NCI-H2081 (cell line): Measurements from ENCODE around the gene ZNF407.
"Not testable (repeated sequence)": the region's sequence is repeated elsewhere in the genome, so short reads cannot be mapped to it uniquely, and the experiment has no call there.

Source experiments
- DNase-seq, 2 experiments: peaks; one replicate each; lab custom pipeline; 2025; lab: John Stamatoyannopoulos, UW

The ZNF407 gene

GRCh38 chr18:74933930-74934329 is 336.3 kb downstream of the ZNF407 start:
- no peak for DNase-seq

- DNase-seq, result no peak
Observed at GRCh38 chr18:74935434-74935833, 337.8 kb downstream of the ZNF407 start.

- no peak for DNase-seq
Observed at GRCh38 chr18:74936343-74936742, 338.7 kb downstream of the ZNF407 start.

- DNase-seq, result no peak
Observed at GRCh38 chr18:74937291-74937690, 339.6 kb downstream of the ZNF407 start.

GRCh38 chr18:74940856-74941255 is 343.2 kb downstream of the ZNF407 start:
- no peak for DNase-seq

- no peak for DNase-seq
Observed at GRCh38 chr18:74942319-74942910, 344.7 kb downstream of the ZNF407 start.

- DNase-seq, result no peak
Observed at GRCh38 chr18:74944676-74945075, 347.0 kb downstream of the ZNF407 start.

- DNase-seq, result no peak
Observed at GRCh38 chr18:74945774-74946545, 348.3 kb downstream of the ZNF407 start.

GRCh38 chr18:74946646-74947375 is 349.1 kb downstream of the ZNF407 start:
- no peak for DNase-seq

GRCh38 chr18:74947417-74947816 is 349.7 kb downstream of the ZNF407 start:
- no peak for DNase-seq

GRCh38 chr18:74947875-74948274 is 350.2 kb downstream of the ZNF407 start:
- no peak for DNase-seq

GRCh38 chr18:74949611-74950010 is 351.9 kb downstream of the ZNF407 start:
- no peak for DNase-seq

- no peak for DNase-seq
Observed at GRCh38 chr18:74950479-74950878, 352.8 kb downstream of the ZNF407 start.

- no peak for DNase-seq
Observed at GRCh38 chr18:74951165-74951760, 353.6 kb downstream of the ZNF407 start.

- DNase-seq, result no peak
Observed at GRCh38 chr18:74957588-74958224, 360.0 kb downstream of the ZNF407 start.

GRCh38 chr18:74959216-74959615 is 361.5 kb downstream of the ZNF407 start:
- no peak for DNase-seq

GRCh38 chr18:74961596-74961995 is 363.9 kb downstream of the ZNF407 start:
- DNase-seq, result no peak

GRCh38 chr18:74963820-74964446 is 366.3 kb downstream of the ZNF407 start:
- DNase-seq, result peak; percentile 51 to 75

GRCh38 chr18:74965682-74966081 is 368.0 kb downstream of the ZNF407 start:
- DNase-seq, result no peak

GRCh38 chr18:74967438-74967837 is 369.8 kb downstream of the ZNF407 start:
- no peak for DNase-seq

GRCh38 chr18:74967979-74968378 is 370.3 kb downstream of the ZNF407 start:
- no peak for DNase-seq

- DNase-seq, result not testable (repeated sequence)
Observed at GRCh38 chr18:74971358-74971757, 373.7 kb downstream of the ZNF407 start.
